ENCODE data around the gene NAALADL2.

NAALADL2 gene

GRCh38 chr3:175619369-175619768 lies 760.2 kb downstream of the NAALADL2 start:
- DNase-seq = no peak

GRCh38 chr3:175620093-175620492 lies 761.0 kb downstream of the NAALADL2 start:
- DNase-seq = no peak

- DNase-seq = no peak
Observed at GRCh38 chr3:175620532-175620931, 761.4 kb downstream of the NAALADL2 start.

GRCh38 chr3:175640958-175641357 lies 781.8 kb downstream of the NAALADL2 start:
- DNase-seq = no peak

GRCh38 chr3:175646865-175647264 lies 787.7 kb downstream of the NAALADL2 start:
- DNase-seq = no peak

- DNase-seq = no peak
Observed at GRCh38 chr3:175648899-175649298, 789.8 kb downstream of the NAALADL2 start.

GRCh38 chr3:175651716-175652115 lies 792.6 kb downstream of the NAALADL2 start:
- no peak for DNase-seq

- no peak for DNase-seq
Observed at GRCh38 chr3:175655351-175655750, 796.2 kb downstream of the NAALADL2 start.

GRCh38 chr3:175656461-175656860 lies 797.3 kb downstream of the NAALADL2 start:
- no peak for DNase-seq

- DNase-seq = no peak
Observed at GRCh38 chr3:175659670-175660350, 800.7 kb downstream of the NAALADL2 start.

GRCh38 chr3:175662815-175663214 lies 803.7 kb downstream of the NAALADL2 start:
- no peak for DNase-seq

- DNase-seq = no peak
Observed at GRCh38 chr3:175664911-175665310, 805.8 kb downstream of the NAALADL2 start.

- no peak for DNase-seq
Observed at GRCh38 chr3:175668300-175668699, 809.2 kb downstream of the NAALADL2 start.

- DNase-seq = no peak
Observed at GRCh38 chr3:175670557-175670956, 811.4 kb downstream of the NAALADL2 start.

- DNase-seq = no peak
Observed at GRCh38 chr3:175672119-175672689, 813.1 kb downstream of the NAALADL2 start.

- DNase-seq = no peak
Observed at GRCh38 chr3:175679568-175679967, 820.4 kb downstream of the NAALADL2 start.

- no peak for DNase-seq
Observed at GRCh38 chr3:175692256-175692655, 833.1 kb downstream of the NAALADL2 start.

- DNase-seq = no peak
Observed at GRCh38 chr3:175695251-175695650, 836.1 kb downstream of the NAALADL2 start.

GRCh38 chr3:175702956-175703355 lies 843.8 kb downstream of the NAALADL2 start:
- DNase-seq = no peak

GRCh38 chr3:175704366-175705055 lies 845.4 kb downstream of the NAALADL2 start:
- DNase-seq = no peak

- no peak for DNase-seq
Observed at GRCh38 chr3:175713268-175713667, 854.1 kb downstream of the NAALADL2 start.

GRCh38 chr3:175716446-175716845 lies 857.3 kb downstream of the NAALADL2 start:
- DNase-seq = no peak

- DNase-seq = no peak
Observed at GRCh38 chr3:175726228-175726627, 867.1 kb downstream of the NAALADL2 start.

- DNase-seq = no peak
Observed at GRCh38 chr3:175728566-175728965, 869.4 kb downstream of the NAALADL2 start.

All from SW 1271 (cell line).